OCI-LY3 (cell line): ENCODE data around the gene DR1.

Experiments
- H2AFZ ChIP-seq: fragments of 200-600, 300-600 bp; shearing (Covaris generic); 2 replicates; pipeline ENCODE4 v1.6.0; 2014; ENCODE audit warnings: antibody characterized with exemption, low read depth, low read length
- H3K27ac ChIP-seq: fragments of 200-600, 300-600 bp; sonication (generic); 2 replicates; pipeline ENCODE4 v1.5.1; 2014; ENCODE audit warnings: mild to moderate bottlenecking, low read length, moderate library complexity, mixed read lengths
- H3K27me3 ChIP-seq: fragments of 200-600, 300-600 bp; sonication (generic); 2 replicates; pipeline ENCODE4 v1.6.1; 2014; ENCODE audit warnings: low read depth, low read length, mixed read lengths
- H3K36me3 ChIP-seq: fragments of 200-600, 300-600 bp; sonication (generic); replicated peaks from 2 replicates; pipeline ENCODE3; 2014; ENCODE audit warnings: low read depth, low read length, mixed read lengths
- H3K4me1 ChIP-seq: fragments of 300-600, 200-600 bp; sonication (generic); 2 replicates; pipeline ENCODE4 v1.6.1; 2014; ENCODE audit warnings: low read length, mixed read lengths
- H3K4me2 ChIP-seq: fragments of 200-600, 300-600 bp; sonication (generic); 2 replicates; pipeline ENCODE4 v1.6.1; 2014; ENCODE audit warnings: low read length, mixed read lengths
- H3K4me3 ChIP-seq: fragments of 300-600, 200-600 bp; sonication (generic); 2 replicates; pipeline ENCODE4 v1.5.1; 2014; ENCODE audit warnings: antibody characterized with exemption, mild to moderate bottlenecking, low read length, moderate library complexity
- H3K79me2 ChIP-seq: fragments of 300-600, 200-600 bp; shearing (Covaris generic); 2 replicates; pipeline ENCODE4 v1.6.1; 2014; ENCODE audit warnings: mild to moderate bottlenecking, low read length, mixed read lengths
- H3K9ac ChIP-seq: fragments of 300-600, 200-600 bp; shearing (Covaris generic); 2 replicates; pipeline ENCODE4 v1.6.0; 2014; ENCODE audit warnings: mild to moderate bottlenecking, low read length, moderate library complexity
- H3K9me3 ChIP-seq: fragments of 200-600, 300-600 bp; shearing (Covaris generic); 2 replicates; pipeline ENCODE4 v1.6.1; 2014; ENCODE audit warnings: low read length, mixed read lengths; ENCODE audit not compliant: insufficient read depth
- H4K20me1 ChIP-seq: fragments of 200-600, 300-600 bp; sonication (generic); 2 replicates; pipeline ENCODE4 v1.6.1; 2016; ENCODE audit warnings: low read length, mixed read lengths; ENCODE audit not compliant: insufficient read depth
- EZH2phosphoT487 ChIP-seq: fragments of 200-600 bp; shearing (Covaris generic); IDR thresholded peaks from 2 replicates; pipeline ENCODE4 v1.6.1; 2018; ENCODE audit warnings: antibody characterized with exemption, mixed run types, low read depth
- TF ChIP-seq, protein P1 (sequence below): fragments of 200-600, 300-600 bp; sonication (generic); IDR thresholded peaks from 2 replicates; pipeline ENCODE4 v1.5.1; 2014; ENCODE audit warnings: antibody characterized with exemption, low read length, low read depth

The DR1 gene

DNA sequence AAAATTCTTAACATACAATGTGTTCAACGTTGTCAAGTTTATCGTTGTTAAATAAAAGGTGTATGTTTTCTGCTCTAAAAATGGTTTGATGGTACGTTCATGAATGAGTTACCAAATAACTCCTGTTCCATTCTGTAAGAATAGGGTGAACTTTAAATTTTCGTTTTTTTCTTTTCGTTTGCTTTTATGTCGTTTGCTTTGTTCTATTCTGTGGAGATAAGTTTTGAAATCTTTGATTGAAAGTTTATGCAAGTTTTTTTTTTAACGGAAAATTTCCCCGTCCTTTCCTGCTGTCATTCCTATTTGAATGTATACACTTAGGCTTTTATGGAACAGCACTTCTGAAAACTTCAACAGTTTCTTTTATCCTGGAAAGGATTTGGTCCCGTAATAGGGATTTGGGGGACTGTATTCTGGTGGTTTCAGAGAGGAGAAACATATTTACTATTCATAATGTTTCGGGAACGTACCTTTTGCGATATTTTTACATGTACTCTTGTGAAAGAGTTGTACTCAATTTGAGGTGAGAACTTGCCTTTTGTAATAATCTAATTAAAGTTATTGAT is 1.7 kb downstream of the DR1 start:
- H3K27me3 ChIP-seq: no peaks in the 10 kb centered on the region
- no peaks in the 10 kb centered on the region for H3K9me3 ChIP-seq
- peak overlapping the region; percentile 67 for H3K4me2 ChIP-seq
- H4K20me1 ChIP-seq: peaks cover 49% of the 10 kb centered on the region
- TF ChIP-seq, protein P1, sequence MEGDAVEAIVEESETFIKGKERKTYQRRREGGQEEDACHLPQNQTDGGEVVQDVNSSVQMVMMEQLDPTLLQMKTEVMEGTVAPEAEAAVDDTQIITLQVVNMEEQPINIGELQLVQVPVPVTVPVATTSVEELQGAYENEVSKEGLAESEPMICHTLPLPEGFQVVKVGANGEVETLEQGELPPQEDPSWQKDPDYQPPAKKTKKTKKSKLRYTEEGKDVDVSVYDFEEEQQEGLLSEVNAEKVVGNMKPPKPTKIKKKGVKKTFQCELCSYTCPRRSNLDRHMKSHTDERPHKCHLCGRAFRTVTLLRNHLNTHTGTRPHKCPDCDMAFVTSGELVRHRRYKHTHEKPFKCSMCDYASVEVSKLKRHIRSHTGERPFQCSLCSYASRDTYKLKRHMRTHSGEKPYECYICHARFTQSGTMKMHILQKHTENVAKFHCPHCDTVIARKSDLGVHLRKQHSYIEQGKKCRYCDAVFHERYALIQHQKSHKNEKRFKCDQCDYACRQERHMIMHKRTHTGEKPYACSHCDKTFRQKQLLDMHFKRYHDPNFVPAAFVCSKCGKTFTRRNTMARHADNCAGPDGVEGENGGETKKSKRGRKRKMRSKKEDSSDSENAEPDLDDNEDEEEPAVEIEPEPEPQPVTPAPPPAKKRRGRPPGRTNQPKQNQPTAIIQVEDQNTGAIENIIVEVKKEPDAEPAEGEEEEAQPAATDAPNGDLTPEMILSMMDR: no peak
- TF ChIP-seq EZH2phosphoT487: no peak
- H3K36me3 ChIP-seq: peaks cover 7% of the 10 kb centered on the region
- H3K4me3 ChIP-seq: peak overlapping the region; percentile 99
- peak overlapping the region; percentile 92 for H3K27ac ChIP-seq
- H3K9ac ChIP-seq: peak overlapping the region; percentile 99
- H2AFZ ChIP-seq: no peak overlapping the region
- peaks cover 23% of the 10 kb centered on the region for H3K4me1 ChIP-seq
- H3K79me2 ChIP-seq: peaks cover 91% of the 10 kb centered on the region

DNA sequence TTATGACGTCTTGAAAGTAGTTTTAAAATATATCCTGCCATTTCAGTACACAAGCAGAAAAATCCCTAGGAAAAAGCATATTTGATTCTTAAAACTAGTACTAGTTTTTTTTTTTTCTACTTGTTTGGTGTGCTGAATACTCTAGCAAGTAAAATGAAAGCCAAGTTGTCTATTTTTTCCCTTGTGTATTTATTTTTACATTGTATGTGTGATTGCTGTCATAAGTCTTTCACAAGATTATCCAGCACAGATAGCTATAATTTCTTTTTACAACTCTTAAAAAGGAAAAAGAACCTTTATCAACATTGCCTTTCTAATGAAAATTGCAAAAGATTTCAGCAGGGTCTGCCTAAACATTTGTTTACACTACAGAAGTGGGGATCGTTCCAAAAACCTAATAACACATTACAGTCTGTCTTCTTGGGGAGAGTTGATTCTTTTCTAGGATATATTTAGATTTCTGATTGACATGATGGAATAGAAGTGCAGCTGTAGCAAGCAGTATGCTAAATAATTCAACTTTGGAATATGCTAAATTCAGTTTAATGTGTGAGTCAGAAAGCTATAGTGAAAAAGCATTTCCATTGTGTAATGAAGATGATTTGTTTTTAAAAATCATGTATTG is 2.5 kb downstream of the DR1 start:
- TF ChIP-seq EZH2phosphoT487: no peak
- TF ChIP-seq, protein P1: no peak
- Histone ChIP-seq H3K79me2 (peaks cover 94% of the 10 kb centered on the region), H2AFZ (no peak overlapping the region), H3K27ac (no peak overlapping the region; the same call in 1 of the 2 replicates), H3K4me2 (peak overlapping the region; percentile 67), H3K9me3 (no peaks in the 10 kb centered on the region), H3K27me3 (no peaks in the 10 kb centered on the region), H3K36me3 (peaks cover 7% of the 10 kb centered on the region), H3K4me3 (peak overlapping the region; percentile 99), H3K9ac (peak overlapping the region; percentile 99), H3K4me1 (peaks cover 28% of the 10 kb centered on the region), H4K20me1 (peaks cover 57% of the 10 kb centered on the region)

DNA sequence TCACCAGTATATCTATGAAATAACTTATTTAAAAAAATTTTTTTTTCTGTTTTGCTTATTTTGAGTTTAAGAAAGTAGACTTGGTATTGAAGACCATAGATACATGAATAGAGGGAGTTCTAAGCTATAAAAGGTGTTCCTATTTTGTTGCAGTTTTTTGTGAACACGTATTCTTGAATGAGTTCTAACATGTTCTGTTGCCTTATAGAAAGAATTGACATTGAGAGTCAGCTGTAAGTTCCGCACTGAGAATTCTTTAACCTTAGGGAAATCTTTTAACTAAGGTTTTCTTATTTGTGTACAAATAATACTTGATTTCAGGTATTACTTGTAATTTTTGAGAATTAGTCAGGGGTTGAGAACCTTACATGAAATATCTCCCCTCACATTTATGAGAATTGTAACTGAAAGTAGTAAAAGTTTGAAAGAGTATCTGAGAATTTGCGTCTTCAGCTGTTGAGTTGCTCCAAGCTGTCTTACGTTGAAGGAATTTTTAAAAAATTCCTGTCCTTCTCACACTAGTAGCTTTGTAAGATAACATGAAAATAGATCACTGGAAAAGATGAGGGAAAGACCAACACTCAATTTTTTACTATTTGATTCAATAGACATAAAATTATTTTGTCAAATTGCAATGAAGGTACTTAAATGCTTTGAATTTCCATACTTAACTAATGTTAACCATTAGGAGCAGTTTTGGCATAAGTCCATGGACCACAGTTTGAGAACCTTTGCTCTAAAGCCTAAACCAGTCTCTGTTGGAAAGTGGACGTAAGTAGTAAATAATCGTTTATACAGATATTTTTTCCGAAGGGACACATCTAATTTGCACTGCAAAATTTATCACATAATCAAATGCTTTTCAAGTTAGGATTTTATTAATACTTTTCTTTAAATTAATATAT is 3.8 kb downstream of the DR1 start:
- TF ChIP-seq, protein P1: no peak
- TF ChIP-seq EZH2phosphoT487: no peak
- peaks cover 99% of the 10 kb centered on the region for H3K79me2 ChIP-seq
- peak overlapping the region; percentile 99 for H3K4me3 ChIP-seq
- H3K4me1 ChIP-seq: peaks cover 35% of the 10 kb centered on the region
- no peaks in the 10 kb centered on the region for H3K9me3 ChIP-seq
- no peaks in the 10 kb centered on the region for H3K27me3 ChIP-seq
- peaks cover 58% of the 10 kb centered on the region for H4K20me1 ChIP-seq
- peak overlapping the region; percentile 67 for H3K4me2 ChIP-seq
- no peak overlapping the region for H2AFZ ChIP-seq
- peaks cover 14% of the 10 kb centered on the region for H3K36me3 ChIP-seq
- peak overlapping the region; percentile 12; the same call in 1 of the 2 replicates for H3K27ac ChIP-seq
- peak overlapping the region; percentile 99 for H3K9ac ChIP-seq

DNA sequence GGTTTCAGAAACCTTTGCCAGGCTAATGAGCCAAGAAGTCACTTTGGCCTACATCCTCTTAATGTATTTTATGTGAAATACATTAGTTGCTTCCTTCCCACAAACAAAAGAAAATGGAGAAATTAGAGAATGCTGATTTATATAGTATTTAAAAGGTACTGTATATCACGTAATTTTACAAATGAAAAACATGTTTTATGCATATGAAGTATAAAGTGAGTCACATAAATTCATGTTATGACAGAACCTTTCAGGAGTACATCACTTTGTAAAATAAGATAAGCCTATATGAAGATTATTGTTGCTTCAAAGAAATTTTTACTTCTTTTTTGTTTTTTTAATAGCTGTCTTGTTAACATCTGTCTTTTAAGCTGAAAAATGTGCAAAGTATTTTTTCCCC is 4.6 kb downstream of the DR1 start:
- no peaks in the 10 kb centered on the region for H3K27me3 ChIP-seq
- H3K79me2 ChIP-seq: peaks cover 100% of the 10 kb centered on the region
- H3K27ac ChIP-seq: no peak overlapping the region
- peaks cover 60% of the 10 kb centered on the region for H4K20me1 ChIP-seq
- H3K9ac ChIP-seq: no peak overlapping the region
- peaks cover 35% of the 10 kb centered on the region for H3K4me1 ChIP-seq
- H3K4me2 ChIP-seq: peak overlapping the region; percentile 67
- H3K36me3 ChIP-seq: peaks cover 21% of the 10 kb centered on the region
- no peaks in the 10 kb centered on the region for H3K9me3 ChIP-seq
- peak overlapping the region; percentile 99 for H3K4me3 ChIP-seq
- TF ChIP-seq EZH2phosphoT487: no peak
- TF ChIP-seq, protein P1: no peak
- no peak overlapping the region for H2AFZ ChIP-seq
